Rectal smooth muscle tissue (tissue), 1 donor: ENCODE results near the gene MMRN1.

Experiments
- H3K27ac ChIP-seq: one replicate; pipeline ENCODE4 v1.7.0; 2013; ENCODE audit warnings: low read depth, low read length, inconsistent platforms
- H3K27me3 ChIP-seq: one replicate; pipeline ENCODE4 v1.7.0; 2013; ENCODE audit warnings: low read length; ENCODE audit not compliant: control insufficient read depth, insufficient read depth
- H3K36me3 ChIP-seq: one replicate; pipeline ENCODE4 v1.7.0; 2013; ENCODE audit warnings: low read length; ENCODE audit not compliant: control insufficient read depth, insufficient read depth
- H3K4me1 ChIP-seq: one replicate; pipeline ENCODE4 v1.7.0; 2013; ENCODE audit warnings: low read length; ENCODE audit not compliant: control insufficient read depth, insufficient read depth
- H3K4me3 ChIP-seq: one replicate; pipeline ENCODE4 v1.7.0; 2013; ENCODE audit warnings: low read length
- H3K9ac ChIP-seq: one replicate; pipeline ENCODE4 v1.7.0; 2013; ENCODE audit warnings: low read length

Gene MMRN1, protein sequence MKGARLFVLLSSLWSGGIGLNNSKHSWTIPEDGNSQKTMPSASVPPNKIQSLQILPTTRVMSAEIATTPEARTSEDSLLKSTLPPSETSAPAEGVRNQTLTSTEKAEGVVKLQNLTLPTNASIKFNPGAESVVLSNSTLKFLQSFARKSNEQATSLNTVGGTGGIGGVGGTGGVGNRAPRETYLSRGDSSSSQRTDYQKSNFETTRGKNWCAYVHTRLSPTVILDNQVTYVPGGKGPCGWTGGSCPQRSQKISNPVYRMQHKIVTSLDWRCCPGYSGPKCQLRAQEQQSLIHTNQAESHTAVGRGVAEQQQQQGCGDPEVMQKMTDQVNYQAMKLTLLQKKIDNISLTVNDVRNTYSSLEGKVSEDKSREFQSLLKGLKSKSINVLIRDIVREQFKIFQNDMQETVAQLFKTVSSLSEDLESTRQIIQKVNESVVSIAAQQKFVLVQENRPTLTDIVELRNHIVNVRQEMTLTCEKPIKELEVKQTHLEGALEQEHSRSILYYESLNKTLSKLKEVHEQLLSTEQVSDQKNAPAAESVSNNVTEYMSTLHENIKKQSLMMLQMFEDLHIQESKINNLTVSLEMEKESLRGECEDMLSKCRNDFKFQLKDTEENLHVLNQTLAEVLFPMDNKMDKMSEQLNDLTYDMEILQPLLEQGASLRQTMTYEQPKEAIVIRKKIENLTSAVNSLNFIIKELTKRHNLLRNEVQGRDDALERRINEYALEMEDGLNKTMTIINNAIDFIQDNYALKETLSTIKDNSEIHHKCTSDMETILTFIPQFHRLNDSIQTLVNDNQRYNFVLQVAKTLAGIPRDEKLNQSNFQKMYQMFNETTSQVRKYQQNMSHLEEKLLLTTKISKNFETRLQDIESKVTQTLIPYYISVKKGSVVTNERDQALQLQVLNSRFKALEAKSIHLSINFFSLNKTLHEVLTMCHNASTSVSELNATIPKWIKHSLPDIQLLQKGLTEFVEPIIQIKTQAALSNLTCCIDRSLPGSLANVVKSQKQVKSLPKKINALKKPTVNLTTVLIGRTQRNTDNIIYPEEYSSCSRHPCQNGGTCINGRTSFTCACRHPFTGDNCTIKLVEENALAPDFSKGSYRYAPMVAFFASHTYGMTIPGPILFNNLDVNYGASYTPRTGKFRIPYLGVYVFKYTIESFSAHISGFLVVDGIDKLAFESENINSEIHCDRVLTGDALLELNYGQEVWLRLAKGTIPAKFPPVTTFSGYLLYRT

DNA sequence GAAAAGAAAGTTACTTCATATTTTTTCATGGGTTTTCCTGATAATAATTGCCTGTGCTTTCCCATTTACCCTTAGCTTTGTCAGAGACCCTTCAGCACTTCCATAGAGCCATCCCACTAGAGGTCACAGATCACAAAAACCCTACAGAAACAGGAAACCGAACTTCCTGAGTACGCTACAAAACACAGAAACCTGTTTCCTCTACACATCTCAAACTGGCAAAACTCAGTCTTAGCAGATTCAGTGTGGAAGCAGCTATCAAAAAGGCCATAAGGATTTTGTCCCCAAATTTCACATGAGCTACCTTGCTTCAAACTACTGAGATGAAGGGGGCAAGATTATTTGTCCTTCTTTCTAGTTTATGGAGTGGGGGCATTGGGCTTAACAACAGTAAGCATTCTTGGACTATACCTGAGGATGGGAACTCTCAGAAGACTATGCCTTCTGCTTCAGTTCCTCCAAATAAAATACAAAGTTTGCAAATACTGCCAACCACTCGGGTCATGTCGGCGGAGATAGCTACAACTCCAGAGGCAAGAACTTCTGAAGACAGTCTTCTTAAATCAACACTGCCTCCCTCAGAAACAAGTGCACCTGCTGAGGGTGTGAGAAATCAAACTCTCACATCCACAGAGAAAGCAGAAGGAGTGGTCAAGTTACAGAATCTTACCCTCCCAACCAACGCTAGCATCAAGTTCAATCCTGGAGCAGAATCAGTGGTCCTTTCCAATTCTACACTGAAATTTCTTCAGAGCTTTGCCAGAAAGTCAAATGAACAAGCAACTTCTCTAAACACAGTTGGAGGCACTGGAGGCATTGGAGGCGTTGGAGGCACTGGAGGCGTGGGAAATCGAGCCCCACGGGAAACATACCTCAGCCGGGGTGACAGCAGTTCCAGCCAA lies at the start of gene MMRN1:
Gene MMRN1, plus strand, starts transcription at position 206 of the 902 bp plus-strand sequence. Its CDS starts 118 bp downstream, at position 324.
- Histone ChIP-seq H3K4me3 (peak within 1 kb of the TSS; percentile 19), H3K4me1 (no peaks in the 10 kb centered on the region), H3K27me3 (no peaks in the 10 kb centered on the region), H3K9ac (no peak within 1 kb of the TSS), H3K36me3 (no peaks in the 10 kb centered on the region), H3K27ac (no peak within 1 kb of the TSS)

DNA sequence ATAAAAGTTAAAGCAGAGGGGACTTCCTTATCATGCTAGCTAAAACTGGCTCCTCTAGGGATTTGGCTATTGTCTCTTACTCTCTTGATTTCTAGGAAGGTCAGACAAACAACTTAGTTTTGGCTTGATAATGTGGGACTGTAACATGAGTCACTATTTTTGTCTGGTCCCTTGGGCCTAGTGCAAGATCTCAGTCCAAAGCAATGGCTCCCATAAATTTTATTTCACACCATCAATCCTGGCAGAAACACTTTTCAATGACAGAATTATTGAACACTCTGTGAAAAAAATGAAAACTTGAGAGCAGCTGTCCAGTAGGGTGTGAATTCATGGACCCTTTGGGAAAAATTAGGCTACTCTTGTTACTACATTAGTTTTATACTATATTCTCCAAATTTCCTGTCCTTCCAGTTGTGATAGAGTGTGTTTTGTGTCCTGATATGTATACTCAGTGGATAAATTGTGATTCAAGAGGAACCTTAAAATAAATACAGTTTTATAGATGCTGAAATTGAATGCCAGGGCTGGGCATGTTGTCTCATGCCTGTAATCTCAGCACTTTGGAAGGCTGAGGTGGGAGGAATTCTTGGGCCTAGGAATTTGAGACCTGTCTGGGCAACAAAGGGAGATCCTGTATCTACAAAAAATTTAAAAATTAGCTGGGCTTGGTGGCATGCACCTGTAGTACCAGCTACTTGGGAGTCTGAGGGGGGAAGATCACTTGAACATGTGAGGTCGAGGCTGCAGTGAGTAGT lies 46.9 kb upstream of the MMRN1 start:
- Histone ChIP-seq H3K27ac (no peak overlapping the region), H3K27me3 (no peaks in the 10 kb centered on the region), H3K4me3 (no peak overlapping the region), H3K9ac (no peak overlapping the region), H3K4me1 (no peaks in the 10 kb centered on the region), H3K36me3 (no peaks in the 10 kb centered on the region)

DNA sequence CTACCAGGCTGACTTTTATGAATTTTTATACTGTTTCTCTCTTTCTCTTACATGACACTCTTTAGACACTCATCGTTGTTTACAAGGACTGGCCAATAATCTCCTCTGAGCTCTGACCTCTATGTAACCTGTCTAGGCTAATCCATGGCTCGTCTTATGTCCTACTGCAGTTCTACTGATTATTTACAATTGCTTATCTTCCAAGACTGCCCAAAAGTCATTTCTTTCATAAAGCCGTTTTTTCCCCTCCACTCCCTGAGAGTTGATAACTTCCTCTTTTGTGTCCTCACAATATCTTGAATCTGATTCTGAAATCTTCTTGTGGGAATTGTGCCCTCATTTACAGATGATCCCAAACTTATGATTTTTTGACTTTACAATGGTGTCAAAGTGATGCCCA lies 39.4 kb upstream of the MMRN1 start:
- Histone ChIP-seq H3K4me1 (no peaks in the 10 kb centered on the region), H3K4me3 (no peak overlapping the region), H3K27ac (no peak overlapping the region), H3K36me3 (no peaks in the 10 kb centered on the region), H3K27me3 (no peaks in the 10 kb centered on the region), H3K9ac (no peak overlapping the region)

DNA sequence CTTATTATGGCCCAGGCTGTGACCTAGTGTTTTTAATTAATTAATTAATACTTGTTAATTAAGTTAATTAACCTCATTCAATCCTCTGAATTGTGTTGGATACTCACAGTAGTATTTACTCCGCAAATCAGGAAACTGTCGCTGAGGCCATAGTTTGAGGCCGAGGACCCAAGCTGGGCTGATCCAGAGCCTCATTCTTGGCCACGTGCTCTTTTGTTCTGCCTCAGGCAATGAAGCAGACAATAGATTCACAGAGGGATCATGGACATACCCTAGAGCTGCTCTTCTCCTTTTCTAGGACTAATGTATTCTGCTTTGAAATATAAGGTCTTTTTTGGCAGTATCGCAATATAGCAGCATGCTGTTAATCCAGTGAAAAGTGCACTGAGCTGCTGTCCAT lies 33.7 kb upstream of the MMRN1 start:
- Histone ChIP-seq H3K9ac (no peak overlapping the region), H3K4me1 (no peaks in the 10 kb centered on the region), H3K27me3 (no peaks in the 10 kb centered on the region), H3K36me3 (no peaks in the 10 kb centered on the region), H3K27ac (no peak overlapping the region), H3K4me3 (no peak overlapping the region)

DNA sequence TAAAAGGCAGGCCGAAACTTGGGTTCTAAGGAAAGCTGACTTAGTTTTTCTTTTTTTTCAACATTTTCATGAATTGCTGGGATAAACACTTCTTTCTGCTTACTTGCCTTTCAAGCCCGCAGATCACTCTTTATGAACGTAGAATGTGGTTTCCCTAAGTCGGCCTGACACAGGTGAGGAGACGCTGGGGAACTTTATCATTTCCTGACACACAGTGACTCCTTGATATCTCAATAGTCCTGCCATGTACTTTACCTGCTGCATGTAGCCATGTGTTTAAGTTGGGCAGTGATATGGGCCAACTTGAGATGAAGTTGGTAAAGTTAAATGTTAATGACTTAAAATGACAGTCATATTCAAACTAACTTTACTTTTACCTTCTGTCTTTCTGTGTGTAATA lies 31.1 kb upstream of the MMRN1 start:
- Histone ChIP-seq H3K27me3 (no peaks in the 10 kb centered on the region), H3K4me3 (no peak overlapping the region), H3K9ac (no peak overlapping the region), H3K27ac (no peak overlapping the region), H3K36me3 (no peaks in the 10 kb centered on the region), H3K4me1 (no peaks in the 10 kb centered on the region)

DNA sequence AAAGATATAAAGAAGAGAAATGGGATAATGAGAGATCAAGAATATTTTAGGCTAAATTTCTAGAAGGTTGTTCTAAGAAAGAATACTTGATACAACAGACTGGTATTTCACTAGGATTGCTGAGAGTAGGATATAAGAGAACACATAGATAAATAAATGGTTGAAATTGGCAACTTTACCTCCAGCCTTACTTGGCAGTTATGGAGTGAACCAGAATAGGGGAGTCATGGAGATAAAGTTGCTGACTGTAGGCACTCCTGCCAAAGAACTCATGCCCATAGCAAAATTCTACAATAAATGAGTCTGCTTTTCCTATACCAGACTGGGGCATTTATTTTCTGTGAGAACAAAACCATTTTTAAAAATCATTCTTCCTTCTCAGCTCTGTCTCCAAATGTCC lies 26.4 kb upstream of the MMRN1 start:
- Histone ChIP-seq H3K4me1 (no peaks in the 10 kb centered on the region), H3K27me3 (no peaks in the 10 kb centered on the region), H3K9ac (no peak overlapping the region), H3K27ac (no peak overlapping the region), H3K4me3 (no peak overlapping the region), H3K36me3 (no peaks in the 10 kb centered on the region)

DNA sequence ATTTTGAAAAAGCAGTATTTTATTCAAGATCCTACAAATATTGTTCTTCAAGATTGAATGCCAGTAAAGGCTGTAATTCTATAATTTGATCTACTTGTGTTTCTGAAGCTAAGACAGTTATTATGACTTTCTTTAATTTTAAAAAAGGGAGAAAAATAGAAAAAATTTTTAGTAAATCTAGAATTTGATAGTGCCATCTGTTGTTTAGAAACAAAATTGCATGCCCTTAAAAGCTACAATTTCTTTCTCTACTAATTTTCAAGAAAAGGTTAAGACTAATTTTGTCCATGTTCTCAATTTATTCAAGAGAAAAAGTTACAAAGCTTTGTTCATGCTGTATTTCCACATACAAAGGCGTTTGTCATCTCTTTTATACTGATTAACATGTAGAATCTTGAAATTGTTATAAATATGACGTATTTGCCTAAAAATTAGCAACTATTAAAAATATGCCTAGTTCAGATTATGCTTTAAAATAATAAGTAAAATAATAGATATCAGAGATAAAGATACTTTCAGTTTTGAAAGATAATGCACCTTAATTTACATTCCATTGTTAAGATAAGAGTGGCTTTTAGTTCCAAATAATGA lies 25.6 kb upstream of the MMRN1 start:
- Histone ChIP-seq H3K4me3 (no peak overlapping the region), H3K27me3 (no peaks in the 10 kb centered on the region), H3K9ac (no peak overlapping the region), H3K4me1 (no peaks in the 10 kb centered on the region), H3K27ac (no peak overlapping the region), H3K36me3 (no peaks in the 10 kb centered on the region)

DNA sequence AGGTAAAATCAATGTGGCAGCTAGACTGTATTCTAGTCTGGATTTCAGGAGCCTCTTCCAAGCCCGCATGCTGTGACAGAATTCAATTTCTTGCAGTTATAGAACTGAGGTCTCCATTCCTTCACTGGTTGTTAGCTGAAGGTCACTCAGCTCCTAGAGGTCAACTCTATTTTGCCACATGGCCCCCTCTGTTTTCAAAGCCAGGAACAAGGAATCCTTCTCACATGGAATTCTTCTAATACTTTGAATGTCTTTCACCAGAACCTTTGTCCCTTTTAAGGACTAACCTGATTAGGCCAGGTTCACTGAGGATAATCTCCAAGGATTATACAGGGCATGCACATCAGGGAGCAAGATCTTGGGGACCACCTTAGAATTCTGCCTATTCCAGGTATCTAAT lies 23.4 kb upstream of the MMRN1 start:
- Histone ChIP-seq H3K4me3 (no peak overlapping the region), H3K27ac (no peak overlapping the region), H3K36me3 (no peaks in the 10 kb centered on the region), H3K9ac (no peak overlapping the region), H3K4me1 (no peaks in the 10 kb centered on the region), H3K27me3 (no peaks in the 10 kb centered on the region)

DNA sequence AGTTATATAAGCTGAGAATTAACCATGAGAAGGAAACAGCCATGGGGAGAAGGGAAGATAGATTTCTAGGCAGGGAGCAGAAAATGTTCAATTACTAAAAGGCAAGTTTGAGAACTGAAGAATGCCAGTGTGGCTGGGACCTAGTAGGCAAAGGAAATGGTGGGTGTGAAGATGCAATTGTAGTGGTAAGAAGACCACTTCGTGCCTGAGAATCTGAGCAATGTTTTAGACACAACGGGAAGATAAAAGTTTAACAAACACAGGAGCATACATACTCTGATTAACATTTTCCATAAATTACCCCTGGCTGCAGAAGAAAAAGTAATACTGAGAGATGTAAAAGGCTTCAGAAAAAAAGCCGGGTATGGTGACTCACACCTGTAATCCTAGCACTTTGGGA lies 18.1 kb upstream of the MMRN1 start:
- no peak overlapping the region for H3K4me3 ChIP-seq
- no peaks in the 10 kb centered on the region for H3K4me1 ChIP-seq

DNA sequence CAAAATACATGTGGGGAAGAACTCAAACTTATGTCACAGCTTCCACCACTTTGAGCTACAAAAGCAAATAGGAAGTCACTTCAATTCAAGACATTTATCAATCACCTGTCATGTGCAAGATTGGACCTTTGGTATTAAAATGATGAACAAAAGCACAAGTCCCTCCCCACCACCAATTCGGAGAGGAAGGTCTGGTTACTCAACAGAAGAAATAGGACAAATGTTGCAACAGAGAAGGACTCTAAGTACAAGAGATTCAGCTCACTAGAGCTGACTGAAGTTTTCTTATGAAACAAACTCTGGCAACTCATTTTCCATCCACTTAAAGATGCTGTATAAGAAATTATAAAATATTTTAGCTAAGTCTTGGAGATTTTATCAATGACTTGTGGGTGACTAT lies 16.0 kb upstream of the MMRN1 start:
- no peak overlapping the region for H3K27ac ChIP-seq
- no peaks in the 10 kb centered on the region for H3K36me3 ChIP-seq
- no peaks in the 10 kb centered on the region for H3K27me3 ChIP-seq
- H3K4me3 ChIP-seq: no peak overlapping the region
- H3K4me1 ChIP-seq: no peaks in the 10 kb centered on the region
- H3K9ac ChIP-seq: no peak overlapping the region

More for the DNA sequence above, 18.1 kb upstream of the MMRN1 start:
- Histone ChIP-seq H3K27me3 (no peaks in the 10 kb centered on the region), H3K9ac (no peak overlapping the region), H3K36me3 (no peaks in the 10 kb centered on the region), H3K27ac (no peak overlapping the region)

DNA sequence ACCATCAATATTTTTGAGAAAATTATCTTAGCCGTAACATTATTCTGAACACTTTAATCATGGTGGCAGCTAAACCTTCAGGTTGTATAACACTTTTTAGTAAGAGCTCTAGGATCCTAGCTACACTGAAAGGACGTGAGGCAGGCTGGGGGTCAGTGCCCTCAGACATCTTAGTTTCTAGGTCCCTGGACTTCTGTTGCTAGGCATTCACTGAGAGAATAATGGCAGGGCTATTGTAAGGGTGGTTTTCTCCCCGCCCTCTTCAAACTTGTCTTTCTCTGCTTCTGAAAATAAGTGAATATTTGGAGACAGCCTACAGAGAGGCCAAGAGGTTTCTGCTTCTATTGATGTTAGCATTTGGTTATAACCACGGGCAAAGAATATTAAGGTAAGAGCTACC lies 15.4 kb upstream of the MMRN1 start:
- no peak overlapping the region for H3K27ac ChIP-seq
- H3K4me1 ChIP-seq: no peaks in the 10 kb centered on the region
- H3K9ac ChIP-seq: no peak overlapping the region
- H3K36me3 ChIP-seq: no peaks in the 10 kb centered on the region
- H3K4me3 ChIP-seq: no peak overlapping the region
- no peaks in the 10 kb centered on the region for H3K27me3 ChIP-seq
